Smooth muscle cell of the brain vasculature (primary cell): ENCODE results near the gene LILRA2.
"Not testable (repeated sequence)": the region's sequence is repeated elsewhere in the genome, so short reads cannot be mapped to it uniquely, and the experiment has no call there.

Experiments used
- DNase-seq: peaks from one replicate; pipeline ENCODE4 v3.0.0-alpha.2; 2012; ENCODE audit warnings: low read depth, low spot score

The LILRA2 gene

DNA sequence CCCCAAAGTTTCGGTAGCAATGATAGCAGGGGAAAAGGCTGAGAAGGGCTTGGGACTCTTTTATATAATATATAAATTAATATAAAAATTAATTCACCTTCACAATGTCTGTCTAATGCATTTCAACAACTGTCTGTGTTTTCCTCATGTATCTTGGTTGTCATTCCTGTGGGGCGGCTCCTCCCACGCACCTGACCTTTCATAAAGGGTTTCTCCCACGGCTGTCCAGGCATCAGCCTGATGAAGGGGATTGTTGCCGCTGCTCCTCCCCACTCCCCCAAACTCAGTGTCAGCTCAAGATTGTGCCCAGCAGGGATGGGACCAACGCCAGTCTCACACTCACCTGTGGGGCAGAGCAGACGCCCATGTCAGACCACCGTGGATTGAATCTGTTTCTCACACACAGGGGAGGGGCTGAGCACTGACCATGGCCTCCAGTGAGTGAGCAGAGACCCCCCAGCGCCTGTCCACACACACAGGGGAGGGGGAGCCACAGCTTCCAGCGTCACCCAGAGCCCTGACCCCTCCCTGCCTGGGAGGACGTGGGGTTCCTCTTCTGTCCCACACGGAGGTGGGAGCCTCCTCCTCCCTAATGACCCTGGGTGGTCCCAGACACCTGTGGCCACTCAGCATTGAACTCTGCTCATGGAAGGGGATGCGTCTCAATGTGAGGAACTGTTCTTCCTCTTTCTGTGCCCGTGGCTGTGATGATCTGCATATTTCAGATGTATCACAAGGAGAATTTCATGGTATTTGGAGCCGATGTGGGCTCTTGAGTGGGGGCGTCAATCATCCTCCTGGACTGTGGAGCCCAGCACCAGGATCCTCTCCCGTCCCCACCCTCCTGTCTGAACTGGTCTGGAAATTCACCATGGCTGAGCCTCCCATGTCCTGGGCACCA is 1.6 kb upstream of the LILRA2 start:
- not testable (repeated sequence) for DNase-seq

DNA sequence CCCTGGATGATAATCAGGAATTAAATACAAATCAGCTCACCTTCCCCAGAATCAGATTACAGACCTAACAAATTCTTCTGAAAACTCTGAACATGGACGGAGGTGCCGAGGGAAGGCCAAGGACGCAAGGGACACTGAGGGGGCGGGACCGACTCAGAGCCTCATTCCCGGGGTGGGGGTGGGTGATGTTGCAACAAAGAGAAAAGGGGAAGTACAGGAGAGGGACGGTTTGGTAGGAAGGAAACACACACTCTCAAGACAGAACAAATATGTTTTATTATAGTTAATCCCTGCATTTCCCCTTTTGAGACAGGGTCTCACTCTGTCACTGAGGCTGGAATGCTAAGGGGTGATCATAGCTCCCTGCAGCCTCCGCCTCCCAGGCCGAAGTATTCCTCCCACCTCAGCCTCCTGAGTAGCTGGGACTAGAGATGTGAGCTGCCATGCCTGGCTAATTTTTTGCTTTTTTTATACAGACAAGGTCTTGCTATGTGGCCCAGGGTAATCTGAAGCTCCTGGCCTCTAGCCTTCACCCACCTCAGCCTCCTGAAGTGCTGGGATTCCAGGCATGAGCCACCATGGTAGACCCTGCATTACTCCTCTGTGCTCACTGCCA is 786 bp upstream of the LILRA2 start:
- no peak for DNase-seq

DNA sequence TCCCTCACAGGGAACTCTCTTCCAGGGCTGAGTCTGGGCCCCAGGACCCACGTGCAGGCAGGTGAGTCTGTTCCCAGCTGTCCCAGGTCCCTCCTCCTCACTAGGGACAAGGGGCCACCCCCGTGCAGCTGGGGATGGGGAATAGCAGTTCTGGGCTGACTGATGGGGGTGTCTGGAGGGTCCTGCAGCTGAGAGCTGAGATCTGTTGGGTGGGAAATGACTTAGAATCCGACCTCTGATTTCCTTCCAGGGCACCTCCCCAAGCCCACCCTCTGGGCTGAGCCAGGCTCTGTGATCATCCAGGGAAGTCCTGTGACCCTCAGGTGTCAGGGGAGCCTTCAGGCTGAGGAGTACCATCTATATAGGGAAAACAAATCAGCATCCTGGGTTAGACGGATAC is 461 bp downstream of the LILRA2 start:
- DNase-seq, result no peak

DNA sequence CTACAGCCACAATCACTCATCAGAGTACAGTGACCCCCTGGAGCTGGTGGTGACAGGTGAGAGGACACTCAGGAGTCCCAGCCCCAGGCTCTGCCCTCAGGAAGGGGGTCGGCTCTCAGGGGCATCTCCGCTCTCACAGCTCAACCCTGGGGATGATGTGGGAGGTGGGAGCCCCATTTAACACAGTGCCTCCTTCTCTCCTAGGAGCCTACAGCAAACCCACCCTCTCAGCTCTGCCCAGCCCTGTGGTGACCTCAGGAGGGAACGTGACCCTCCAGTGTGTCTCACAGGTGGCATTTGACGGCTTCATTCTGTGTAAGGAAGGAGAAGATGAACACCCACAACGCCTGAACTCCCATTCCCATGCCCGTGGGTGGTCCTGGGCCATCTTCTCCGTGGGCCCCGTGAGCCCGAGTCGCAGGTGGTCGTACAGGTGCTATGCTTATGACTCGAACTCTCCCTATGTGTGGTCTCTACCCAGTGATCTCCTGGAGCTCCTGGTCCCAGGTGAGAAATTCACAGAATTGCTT is 1.0 kb downstream of the LILRA2 start:
- no peak for DNase-seq

DNA sequence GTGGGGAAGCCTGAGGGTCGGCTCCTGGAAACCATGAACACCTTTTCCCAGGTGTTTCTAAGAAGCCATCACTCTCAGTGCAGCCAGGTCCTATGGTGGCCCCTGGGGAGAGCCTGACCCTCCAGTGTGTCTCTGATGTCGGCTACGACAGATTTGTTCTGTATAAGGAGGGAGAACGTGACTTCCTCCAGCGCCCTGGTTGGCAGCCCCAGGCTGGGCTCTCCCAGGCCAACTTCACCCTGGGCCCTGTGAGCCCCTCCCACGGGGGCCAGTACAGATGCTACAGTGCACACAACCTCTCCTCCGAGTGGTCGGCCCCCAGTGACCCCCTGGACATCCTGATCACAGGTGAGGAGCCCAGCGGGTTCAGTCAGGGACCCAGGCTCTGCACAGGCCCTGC is 1.6 kb downstream of the LILRA2 start:
- not testable (repeated sequence) for DNase-seq

DNA sequence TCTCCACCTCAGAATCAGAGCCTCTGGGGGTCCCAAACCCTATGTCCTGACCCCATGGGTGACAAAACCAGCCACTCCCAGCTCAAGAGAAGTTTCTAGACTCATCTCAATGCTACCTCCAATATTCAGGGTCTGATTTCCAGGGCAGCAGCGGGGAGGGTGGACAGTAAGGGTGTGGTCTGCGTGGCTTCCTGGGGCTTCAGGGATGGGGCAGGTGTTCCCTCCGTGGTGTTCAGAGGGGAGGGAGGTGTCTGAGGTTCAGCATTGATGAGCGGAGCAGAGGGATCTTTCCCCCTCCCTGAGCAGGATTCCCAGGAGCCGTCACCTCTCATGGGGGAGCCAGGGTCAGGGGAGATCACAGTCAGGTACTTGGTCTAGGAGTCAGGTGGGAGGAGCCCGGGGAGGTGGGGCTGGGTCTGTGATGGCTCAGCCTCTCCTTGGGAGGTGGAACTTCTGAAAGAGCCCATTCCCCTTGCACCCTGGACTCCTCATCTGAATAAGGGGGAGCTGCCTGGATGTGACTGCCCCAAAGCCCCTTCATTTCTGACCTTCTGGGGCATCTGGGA is 2.9 kb downstream of the LILRA2 start:
- no peak for DNase-seq

DNA sequence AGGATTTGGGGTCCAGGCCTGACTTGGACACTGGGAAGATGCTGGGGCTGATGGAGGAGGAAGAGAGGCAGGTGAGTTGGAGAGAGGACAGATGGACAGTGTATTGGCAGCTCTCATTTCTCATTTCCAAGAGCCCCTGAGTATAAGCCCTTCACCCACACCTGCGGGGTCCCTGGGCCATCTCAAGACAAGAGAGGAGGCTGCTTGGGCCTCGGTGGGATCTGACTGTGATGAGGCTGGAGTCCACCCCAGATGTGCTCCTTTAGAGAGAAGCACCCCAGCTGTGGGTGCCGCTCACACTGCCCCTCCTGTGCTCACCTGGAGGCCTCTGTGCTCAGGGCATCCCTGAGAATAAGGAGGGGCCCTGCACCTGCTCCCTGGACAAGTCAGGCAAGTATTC is 3.7 kb downstream of the LILRA2 start:
- no peak for DNase-seq

DNA sequence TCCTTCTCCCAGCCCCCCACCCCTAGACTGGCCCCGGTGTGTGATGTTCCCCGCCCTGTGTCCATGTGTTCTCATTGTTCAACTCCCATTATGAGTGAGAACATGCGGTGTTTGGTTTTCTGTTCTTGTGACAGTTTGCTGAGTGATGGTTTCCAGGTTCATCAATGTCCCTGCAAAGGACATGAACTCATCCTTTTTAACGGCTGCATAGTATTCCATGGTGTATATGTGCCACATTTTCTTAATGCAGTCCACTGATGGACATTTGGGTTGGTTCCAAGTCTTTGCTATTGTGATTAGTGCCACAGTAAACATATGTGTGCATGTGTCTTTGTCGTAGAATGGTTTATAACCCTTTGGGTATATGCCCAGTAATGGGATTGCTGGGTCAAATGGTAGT is 4.7 kb downstream of the LILRA2 start:
- DNase-seq, result not testable (repeated sequence)

DNA sequence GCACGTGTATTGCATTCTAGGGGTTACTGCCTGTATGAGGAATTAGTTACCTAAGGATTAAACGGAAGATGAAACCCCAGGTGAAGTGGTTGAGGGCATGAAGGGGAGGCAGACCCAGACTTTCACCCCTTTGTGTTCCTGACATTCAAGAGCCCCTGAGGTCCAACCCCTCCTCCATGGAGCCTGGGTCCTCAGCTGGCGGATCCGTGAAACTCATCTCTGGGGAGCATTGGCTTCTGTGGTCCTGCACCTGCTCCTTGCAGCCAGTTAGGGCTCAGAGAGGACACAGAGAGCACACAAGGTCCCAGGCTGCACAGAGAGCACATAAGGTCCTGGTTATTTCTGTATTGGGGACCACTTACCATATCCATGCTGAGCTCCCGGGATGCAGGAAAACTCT is 12.8 kb downstream of the LILRA2 start:
- DNase-seq, result no peak

DNA sequence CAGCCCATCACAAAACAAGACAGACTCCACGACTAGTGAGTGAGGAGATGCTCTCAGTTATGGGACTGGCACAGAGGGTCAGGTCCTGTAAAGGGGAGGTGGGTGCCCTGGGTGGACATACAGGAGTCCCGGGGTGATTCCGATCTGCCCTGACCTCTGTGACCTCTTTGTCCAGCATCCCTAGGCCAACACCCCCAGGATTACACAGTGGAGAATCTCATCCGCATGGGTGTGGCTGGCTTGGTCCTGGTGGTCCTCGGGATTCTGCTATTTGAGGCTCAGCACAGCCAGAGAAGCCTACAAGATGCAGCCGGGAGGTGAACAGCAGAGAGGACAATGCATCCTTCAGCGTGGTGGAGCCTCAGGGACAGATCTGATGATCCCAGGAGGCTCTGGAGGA is 13.4 kb downstream of the LILRA2 start:
- no peak for DNase-seq

DNA sequence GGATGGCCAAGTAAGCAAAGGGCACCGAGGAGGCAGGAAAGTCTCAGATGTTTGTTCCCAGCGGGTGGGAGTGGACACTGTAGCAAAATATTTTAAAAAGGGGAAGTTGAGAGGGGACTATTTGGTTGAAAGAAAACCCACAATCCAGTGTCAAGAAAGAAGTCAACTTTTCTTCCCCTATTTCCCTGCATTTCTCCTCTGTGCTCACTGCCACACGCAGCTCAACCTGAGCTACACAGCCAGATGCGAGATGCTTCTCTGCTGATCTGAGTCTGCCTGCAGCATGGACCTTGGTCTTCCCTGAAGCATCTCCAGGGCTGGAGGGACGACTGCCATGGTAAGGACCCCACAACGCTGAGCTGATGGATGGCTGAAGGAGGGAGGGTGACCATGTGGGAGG is 19.9 kb downstream of the LILRA2 start, which contains the start of gene LILRA1:
LILRA1 (plus strand) TSS at position 188 of the 400 bp plus-strand sequence. CDS start 613 bp downstream, outside the sequence.
- DNase-seq, result not testable (repeated sequence)

DNA sequence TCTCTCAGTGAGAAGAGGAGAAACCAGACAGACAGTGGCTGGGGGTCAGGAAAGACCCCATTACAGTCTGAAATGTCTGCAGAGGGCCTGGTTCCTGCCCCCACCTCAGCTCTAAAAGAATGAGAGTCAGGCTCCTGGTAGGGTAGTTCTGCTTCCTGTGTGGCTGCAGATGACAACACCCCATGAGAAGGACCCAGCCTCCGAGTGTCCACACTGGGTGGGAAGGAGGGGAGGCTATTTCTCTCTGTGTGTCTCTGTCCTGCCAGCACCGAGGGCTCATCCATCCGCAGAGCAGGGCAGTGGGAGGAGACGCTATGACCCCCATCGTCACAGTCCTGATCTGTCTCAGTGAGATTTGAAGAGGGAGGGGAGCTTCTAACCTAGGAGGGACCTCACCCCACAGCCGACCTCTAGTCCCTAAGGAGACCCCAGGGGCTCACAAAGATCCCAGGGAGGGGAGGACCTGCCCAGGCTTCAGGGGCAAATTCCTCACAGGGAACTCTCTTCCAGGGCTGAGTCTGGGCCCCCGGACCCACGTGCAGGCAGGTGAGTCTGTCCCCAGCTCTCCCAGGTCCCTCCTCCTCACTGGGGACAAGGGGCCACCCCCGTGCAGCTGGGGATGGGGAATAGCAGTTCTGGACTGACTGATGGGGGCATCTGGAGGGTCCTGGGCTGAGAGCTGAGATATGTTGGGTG is 20.5 kb downstream of the LILRA2 start:
- DNase-seq, result not testable (repeated sequence)

DNA sequence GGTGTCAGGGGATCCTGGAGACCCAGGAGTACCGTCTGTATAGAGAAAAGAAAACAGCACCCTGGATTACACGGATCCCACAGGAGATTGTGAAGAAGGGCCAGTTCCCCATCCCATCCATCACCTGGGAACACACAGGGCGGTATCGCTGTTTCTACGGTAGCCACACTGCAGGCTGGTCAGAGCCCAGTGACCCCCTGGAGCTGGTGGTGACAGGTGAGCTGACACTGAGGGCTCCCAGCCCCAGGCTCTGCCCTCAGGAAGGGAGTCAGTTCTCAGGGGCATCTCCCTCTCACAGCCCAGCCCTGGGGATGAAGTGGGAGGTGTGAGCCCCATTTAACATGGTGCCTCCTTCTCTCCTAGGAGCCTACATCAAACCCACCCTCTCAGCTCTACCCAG is 21.1 kb downstream of the LILRA2 start:
- no peak for DNase-seq

DNA sequence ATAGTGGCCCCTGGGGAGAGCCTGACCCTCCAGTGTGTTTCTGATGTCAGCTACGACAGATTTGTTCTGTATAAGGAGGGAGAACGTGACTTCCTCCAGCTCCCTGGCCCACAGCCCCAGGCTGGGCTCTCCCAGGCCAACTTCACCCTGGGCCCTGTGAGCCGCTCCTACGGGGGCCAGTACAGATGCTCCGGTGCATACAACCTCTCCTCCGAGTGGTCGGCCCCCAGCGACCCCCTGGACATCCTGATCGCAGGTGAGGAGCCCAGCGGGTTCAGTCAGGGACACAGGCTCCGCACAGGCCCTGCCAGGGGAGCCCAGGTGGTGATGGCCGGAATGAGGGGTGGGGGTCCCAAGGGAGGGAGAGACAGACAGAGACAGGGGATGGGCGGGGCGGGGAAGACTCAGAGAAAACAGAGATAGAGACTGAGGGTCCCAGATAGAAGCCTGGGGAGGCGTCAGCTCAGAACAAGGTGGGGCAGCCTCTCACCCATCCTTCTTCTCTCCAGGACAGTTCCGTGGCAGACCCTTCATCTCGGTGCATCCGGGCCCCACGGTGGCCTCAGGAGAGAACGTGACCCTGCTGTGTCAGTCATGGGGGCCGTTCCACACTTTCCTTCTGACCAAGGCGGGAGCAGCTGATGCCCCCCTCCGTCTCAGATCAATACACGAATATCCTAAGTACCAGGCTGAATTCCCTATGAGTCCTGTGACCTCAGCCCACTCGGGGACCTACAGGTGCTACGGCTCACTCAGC is 22.3 kb downstream of the LILRA2 start:
- not testable (repeated sequence) for DNase-seq

DNA sequence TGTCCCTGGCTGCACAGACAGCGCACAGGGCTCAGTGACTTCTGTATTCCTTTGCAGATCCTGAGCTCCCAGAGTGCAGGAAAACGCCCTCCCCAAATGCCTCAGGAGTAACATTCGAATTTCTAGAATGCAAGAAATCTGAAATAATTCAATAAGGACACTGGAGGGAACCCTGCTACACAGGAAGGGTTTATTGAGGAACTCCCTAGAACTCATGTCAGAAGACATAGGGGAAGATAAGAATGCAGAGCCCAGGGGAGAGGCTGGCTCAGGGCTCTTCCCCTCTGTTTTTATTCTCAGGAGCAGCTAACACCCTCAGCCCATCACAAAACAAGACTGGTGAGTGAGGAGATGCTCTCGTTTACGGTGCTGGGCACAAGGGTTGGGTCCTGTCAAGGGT is 26.6 kb downstream of the LILRA2 start:
- no peak for DNase-seq

DNA sequence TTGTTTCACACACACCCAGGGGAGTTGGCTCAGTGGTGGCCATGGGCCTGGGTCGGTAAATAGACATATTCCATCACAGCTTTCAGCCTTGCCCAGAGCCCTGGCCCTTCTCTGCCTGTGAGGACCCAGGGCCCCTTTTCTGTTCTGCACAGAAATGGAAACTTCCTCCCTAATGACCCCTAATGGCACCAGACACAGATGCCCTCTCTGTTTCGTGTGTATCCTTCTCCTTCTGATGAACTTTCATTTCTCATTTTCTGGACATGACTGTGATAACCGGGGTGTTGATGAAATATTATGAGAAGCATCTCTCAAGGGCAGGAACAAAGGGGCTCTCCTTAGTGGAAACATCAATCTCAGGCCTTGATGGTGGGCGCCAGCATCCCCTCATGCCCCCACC is 32.6 kb downstream of the LILRA2 start:
- no peak for DNase-seq

DNA sequence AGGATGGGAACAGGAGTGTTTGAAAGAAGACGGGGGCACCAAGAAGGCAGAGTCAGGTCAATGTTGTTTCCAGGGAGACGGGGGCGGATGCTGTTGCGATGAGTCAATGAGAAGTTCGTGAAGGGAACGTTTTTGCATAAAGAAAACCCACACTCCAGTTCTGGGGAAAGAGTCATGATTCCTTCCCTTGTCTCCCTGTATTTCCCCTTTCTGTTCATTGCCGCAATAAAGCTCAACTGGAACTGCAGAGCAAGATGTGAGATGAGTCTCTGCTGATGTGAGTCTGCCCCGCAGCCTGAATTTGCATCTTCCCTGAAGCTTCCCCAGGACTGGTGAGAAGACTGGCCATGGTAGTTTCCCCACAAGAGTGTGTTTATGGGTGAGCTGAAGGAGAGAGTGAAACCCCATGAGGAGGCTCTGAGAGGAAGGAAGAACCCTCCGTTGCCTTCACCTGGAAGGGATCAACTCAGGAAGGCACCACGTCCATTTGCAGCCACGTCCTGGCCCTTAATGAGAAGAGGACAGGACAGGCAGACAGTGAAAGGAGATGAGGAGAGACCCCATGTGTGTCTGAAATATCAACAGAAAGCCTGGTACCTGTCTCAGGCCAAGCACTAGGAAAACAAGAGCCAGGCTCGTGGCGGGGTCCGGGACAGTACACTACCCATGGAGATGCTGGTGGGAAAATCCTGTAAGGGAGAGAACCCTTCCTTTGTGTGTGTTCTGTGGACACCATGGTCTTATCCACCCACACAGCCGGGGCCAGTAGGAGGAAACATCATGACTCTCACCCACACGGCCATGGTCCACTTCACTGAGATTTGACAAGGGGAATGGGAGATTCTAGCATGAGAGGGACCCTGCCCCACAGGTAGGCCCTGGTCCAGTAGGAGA is 33.5 kb downstream of the LILRA2 start:
- no peak for DNase-seq

DNA sequence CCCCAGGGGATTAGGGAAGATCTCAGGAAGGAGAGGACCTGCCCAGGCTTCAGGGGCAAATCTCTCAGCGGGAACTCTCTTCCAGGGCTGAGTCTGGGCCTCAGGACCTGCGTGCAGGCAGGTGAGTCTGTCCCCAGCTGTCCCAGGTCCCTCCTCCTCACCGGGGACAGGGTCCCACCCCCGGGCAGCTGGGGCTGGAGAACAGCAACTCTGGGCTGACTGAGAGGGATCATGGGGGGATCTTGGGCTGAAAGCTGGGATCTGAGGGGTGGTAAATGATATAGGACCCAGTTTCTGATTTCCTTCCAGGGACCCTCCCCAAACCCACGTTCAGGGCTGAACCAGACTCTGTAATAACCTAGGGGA is 34.2 kb downstream of the LILRA2 start:
- DNase-seq, result no peak

DNA sequence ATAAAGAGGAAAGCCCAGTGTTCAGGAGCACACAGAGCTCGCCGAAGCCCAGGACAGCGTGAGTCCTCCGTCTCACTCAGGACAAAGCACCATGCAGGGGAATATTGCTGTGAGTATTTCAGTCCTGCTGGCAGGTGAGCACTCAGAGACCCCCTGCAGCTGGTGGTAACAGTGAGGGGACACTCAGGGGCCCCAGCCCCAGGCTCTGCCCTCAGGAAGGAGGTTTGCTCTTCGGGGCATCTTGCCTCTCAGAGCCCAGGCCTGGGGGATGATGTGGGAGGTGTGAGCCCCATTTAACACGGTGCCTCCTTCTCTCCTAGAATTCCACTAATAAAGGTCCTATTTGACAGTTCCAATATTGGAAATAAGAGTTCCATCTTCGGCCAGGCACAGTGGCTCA is 34.6 kb downstream of the LILRA2 start:
- no peak for DNase-seq

DNA sequence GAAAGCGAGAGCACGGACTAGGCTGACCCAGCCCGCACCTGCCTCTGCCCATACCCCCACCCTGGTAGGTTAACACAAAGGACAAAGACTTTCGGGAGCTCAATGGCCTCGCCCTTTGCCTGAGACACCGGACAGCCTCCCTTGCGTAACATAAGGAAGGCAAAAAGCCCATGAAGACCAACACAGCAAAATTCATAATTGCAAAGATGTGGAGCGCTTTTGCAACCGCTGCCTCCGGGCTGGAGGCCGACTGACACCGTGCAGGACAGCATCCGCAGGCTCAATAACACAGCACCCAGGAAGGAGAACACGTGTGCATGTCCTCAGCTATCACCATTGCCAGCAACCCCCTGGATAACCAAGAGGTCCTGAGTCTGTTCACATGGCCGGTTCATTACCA is 35.2 kb downstream of the LILRA2 start:
- DNase-seq, result no peak
